CD4-positive, alpha-beta T cell treated with Interleukin-4 for 4 hours (primary cell): ENCODE measurements around the gene SH3GL3.

ENCODE experiments used
- DNase-seq: peaks from one replicate; pipeline ENCODE4 v3.0.0-alpha.2; 2020

Gene SH3GL3

GRCh38 chr15:83571820-83572707 is 124.9 kb downstream of the SH3GL3 start:
- DNase-seq: no peak

- no peak for DNase-seq
These were observed 127.2 kb downstream of the SH3GL3 start for GRCh38 chr15:83574345-83574744.

- no peak for DNase-seq
These were observed 131.6 kb downstream of the SH3GL3 start for GRCh38 chr15:83578691-83579090.

- DNase-seq: no peak
These were observed 134.2 kb downstream of the SH3GL3 start for GRCh38 chr15:83581381-83581780.

DNA sequence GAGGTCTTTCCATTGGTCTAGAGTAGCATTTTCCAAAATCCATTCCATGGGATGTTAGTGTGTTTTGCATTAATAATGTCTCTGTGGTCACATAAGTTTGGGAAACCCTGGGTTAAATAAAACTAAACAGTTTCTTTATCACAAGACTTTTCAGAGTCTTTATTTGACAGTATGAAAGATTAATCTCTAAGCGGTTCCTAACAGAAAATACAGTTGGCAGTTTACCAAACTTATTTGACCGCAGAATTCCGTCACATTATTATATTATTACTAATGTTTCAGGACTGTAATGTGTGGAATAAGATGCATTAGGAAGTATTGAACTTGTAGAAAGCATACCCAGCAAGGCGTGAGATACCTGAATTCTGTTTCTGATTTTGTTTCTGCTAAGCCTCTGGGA is 135.2 kb downstream of the SH3GL3 start:
- no peak for DNase-seq

DNA sequence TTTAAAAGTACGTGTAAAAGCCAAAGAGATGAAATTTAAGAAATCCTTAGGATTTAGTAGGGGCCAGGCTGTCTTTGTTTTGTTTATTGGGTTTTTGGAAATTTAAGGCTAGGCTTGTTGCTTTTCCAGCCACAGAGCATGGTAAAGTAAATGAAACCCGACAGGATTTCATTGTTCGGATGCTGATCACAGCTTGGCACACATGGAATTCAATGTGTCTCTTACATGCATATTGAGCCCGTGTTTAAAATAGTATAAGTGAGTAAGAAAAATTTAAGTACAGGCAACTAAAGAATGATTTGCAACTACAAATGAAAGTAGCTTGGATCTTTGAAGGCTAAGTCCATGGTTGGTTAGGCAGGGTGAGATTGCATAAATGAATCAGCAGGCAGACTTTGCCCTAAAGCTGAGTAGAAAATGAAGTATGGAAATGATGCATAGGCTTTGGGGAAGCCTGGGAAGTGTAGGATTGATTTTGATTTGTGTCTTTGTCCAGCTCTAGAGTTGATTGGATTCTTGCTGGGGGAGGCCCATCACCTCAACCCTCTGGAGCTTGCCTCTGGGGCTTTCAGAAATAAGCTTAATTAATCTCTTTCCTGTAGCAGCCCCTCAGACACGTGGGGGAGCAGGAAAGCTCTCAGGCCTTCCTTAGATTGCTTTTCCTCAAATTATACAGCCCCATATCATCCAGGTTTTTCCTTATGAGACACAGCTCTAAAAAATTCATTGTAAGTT is 138.6 kb downstream of the SH3GL3 start:
- no peak for DNase-seq

DNA sequence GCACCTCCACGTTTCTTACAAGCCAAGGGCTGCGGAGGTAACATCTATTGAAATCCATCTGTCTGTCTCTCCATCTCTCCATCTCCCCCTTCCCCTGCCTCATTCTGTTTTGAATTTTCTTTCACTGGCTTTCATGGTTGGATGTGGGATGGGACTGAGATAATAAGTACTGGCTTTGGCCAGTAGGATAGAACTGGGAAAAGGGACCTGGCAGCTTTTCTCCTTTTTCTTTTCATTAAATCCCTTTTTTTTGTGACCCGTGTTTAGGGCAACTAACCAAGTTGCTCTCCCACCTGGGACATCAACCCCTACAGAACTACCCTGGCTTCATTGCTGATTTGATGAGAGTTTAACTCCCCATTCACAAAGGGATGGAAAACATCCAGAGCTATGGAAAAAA is 139.9 kb downstream of the SH3GL3 start:
- DNase-seq: no peak

GRCh38 chr15:83588441-83588840 is 141.3 kb downstream of the SH3GL3 start:
- no peak for DNase-seq

- DNase-seq: no peak
These were observed 145.4 kb downstream of the SH3GL3 start for GRCh38 chr15:83592370-83593040.

GRCh38 chr15:83595191-83595590 is 148.1 kb downstream of the SH3GL3 start:
- no peak for DNase-seq

DNA sequence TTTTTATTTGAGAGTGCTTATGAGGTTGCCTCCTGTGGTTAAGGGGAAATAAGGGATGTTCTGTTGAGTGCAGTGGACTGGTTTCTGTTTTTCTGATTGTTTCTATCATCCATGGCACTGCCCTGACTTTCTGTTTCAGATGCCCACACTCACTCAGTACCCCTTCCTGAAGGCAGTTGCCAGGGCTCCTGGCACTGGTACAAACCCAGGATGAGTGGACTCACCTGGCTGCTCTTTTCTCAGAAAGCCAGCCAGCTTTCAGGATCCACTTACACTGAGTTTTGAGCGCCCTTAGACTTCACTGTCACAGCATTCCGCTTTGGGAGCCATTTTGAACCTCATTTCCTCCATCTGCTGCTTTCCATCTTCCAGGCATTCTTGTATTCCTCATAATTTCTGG is 150.9 kb downstream of the SH3GL3 start:
- no peak for DNase-seq

DNA sequence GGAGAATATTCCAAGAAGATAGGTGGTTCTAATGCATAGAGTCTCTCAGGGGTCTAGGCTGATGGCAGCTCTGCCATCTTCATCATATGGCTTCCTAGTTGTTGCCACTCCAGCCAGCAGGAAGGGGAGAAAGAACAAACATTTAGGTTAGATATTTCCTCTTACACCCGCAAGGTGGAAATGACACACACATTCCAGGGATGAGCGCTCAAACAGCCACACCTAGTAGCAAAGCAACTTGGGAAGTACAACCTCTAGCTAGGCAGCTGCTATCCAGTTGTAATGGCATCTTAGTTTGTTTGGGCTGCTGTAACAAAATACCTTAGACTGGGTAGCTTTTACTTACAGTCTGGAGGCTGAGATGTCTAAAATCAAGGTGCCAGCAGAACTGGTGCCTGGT is 154.9 kb downstream of the SH3GL3 start:
- DNase-seq: no peak

DNA sequence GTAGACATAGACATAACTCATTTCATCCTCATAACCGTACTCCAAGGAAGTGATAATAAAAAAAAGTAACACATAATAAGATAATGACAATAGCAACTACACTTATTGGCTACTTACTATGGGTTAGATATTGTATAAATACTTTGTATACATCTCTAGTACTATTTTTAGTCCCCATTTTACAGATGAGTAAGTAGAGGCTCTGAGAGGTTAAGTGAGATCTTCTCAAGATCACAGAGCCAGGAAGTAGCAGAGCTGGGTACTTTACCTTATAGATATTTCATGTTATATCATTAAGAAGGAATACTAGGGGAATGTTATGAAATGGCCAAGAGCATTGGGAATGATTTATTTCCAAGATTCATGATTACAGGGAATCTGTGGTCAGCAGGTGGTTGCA is 157.4 kb downstream of the SH3GL3 start:
- no peak for DNase-seq

DNA sequence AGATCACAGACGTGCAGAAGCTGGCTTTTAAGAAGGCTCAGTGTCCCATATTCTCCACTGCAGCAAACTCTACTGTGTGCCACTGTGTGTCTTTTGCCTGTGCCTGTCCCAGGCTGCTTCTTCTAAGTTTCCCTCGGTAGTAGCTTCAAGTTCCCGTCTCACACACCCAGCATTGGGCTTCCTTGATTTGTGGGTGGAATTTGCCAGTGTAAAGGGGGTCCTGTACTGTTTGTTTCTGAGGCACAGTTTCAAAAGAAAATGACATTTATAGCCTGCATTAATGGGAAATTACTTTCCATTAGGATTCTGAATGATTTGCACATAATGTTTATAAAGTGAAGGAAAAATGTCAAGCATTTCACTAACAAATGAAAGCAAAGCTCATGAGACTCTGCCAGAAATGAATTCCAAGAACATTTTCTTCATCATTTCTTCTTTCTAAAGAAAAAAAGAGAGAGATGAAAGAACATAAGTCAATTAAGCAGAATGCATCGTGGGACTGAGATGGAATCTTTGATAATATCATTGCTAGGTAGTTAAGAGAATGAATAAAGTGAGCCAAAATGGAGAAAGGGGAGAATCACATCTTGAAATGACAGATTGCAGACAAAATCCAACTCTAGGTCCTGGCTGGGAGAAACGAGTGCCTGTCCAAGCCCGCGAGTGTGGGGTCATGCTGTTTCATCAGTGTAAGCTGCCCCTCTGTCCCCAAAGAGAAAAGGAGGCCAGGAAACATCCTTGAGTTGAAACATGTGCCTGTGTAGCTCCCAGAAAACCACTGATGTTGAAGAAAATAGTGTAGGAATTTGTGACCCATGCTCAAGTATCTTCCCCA is 158.2 kb downstream of the SH3GL3 start:
- no peak for DNase-seq

- no peak for DNase-seq
These were observed 163.0 kb downstream of the SH3GL3 start for GRCh38 chr15:83610132-83610531.

- no peak for DNase-seq
These were observed 164.0 kb downstream of the SH3GL3 start for GRCh38 chr15:83610901-83611685.

- DNase-seq: no peak
These were observed 165.1 kb downstream of the SH3GL3 start for GRCh38 chr15:83612226-83612625.

GRCh38 chr15:83612898-83613635 is 165.9 kb downstream of the SH3GL3 start:
- DNase-seq: no peak

GRCh38 chr15:83613714-83614113 is 166.6 kb downstream of the SH3GL3 start:
- no peak for DNase-seq

DNA sequence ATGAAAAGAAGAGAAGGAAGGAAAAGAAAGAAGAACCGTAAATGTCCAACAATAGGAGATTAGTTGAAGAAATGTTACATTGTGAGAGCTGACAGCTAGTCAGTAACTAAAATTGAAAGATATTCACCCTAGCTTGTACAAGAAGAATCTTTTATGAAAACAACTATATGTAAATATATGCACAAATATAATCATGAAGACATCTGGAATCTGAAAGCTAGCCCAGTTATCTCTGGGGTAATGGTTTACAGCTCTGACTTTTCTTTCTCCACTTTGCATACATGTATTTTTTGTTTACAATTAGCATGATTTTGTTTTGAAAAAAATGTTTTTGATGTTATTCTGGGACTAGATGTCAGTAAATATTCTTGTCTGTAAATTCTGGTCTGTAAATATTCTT is 169.7 kb downstream of the SH3GL3 start:
- no peak for DNase-seq

DNA sequence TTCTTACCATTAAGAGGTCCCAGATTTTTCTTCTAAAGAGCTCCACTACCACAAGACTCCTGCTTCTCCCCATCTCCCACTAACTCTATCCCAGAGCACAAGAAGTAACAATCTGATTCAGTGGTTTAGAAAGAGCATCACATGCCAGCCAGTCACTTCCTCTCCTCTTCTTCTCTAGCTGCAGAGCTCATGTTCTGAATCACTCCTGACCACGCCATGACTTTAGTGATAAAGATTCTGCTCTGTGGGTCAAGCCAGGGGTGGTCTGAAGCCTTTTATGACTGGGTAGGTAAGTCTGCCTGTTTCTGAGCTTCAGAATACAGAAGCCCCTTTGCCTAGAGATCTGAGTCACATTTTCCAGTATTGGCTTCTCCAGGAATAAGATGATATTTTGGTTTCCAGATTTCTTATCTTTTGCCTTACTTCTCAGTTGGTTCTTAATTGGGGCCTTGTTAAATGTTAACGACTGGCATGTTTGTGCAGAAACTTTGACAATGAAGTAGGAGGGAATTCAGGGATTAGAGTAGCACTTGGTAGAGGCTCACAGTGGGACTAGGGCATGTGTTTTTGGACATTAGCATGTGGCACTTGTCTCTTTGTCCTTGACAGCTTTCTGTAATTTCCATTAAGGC is 179.1 kb downstream of the SH3GL3 start:
- DNase-seq: no peak
